ENCODE measurements around the gene PNN.

Gene PNN

GRCh38 chr14:39230416-39231035, 55.5 kb downstream of the PNN start:
- DNase-seq: no peak

- DNase-seq: peak; percentile 4
Observed at GRCh38 chr14:39231751-39232553, 56.9 kb downstream of the PNN start.

All from activated T-cell treated with anti-CD3 and anti-CD28 coated beads for 4 hours (primary cell).